Small intestine (tissue), 7 donors: ENCODE data around the gene IBTK. TPM values are rescaled to one million over a fixed set of nuclear protein-coding genes. Genes with fewer than 3 reads are reported as not detected.
"Not testable (repeated sequence)": the region's sequence is repeated elsewhere in the genome, so short reads cannot be mapped to it uniquely, and the experiment has no call there.

ENCODE experiments used
- DNase-seq, 2 donors: peaks; one replicate each; pipeline versions ENCODE4 v3.0.0 to v3.0.0-alpha.2; 2013
- FAIRE-seq: peaks from 2 replicates; lab custom pipeline; 2012; peaks lifted over from hg19 to GRCh38; lab: Jason Lieb, UNC
- H3K27ac ChIP-seq, 3 donors: one replicate each; pipeline ENCODE4 v1.5.1; 2013; ENCODE audit warnings: low read length in 2 of 3, mild to moderate bottlenecking in 2 of 3, control low read depth in 1 of 3, inconsistent platforms in 1 of 3, low read depth in 1 of 3, moderate library complexity in 1 of 3
- H3K27me3 ChIP-seq, 3 donors: one replicate each; pipeline ENCODE4 v1.6.1; 2013; ENCODE audit warnings: low read length in 3 of 3, inconsistent platforms in 1 of 3; ENCODE audit not compliant: control insufficient read depth in 3 of 3, insufficient read depth in 3 of 3
- H3K36me3 ChIP-seq, 3 donors: one replicate each; pipeline ENCODE4 v1.6.1; 2013; ENCODE audit warnings: low read length in 3 of 3, inconsistent platforms in 1 of 3, low read depth in 1 of 3, mild to moderate bottlenecking in 1 of 3, moderate library complexity in 1 of 3; ENCODE audit not compliant: control insufficient read depth in 3 of 3, insufficient read depth in 2 of 3
- H3K4me1 ChIP-seq, 3 donors: one replicate each; pipeline ENCODE4 v1.6.1; 2013; ENCODE audit warnings: low read length in 2 of 3, inconsistent platforms in 1 of 3, low read depth in 1 of 3, mild to moderate bottlenecking in 1 of 3, moderate library complexity in 1 of 3; ENCODE audit not compliant: control insufficient read depth in 3 of 3, insufficient read depth in 2 of 3
- H3K4me3 ChIP-seq, 3 donors: one replicate each; pipeline ENCODE4 v1.5.1; 2013; ENCODE audit warnings: low read length in 3 of 3, control low read depth in 1 of 3, inconsistent platforms in 1 of 3, low read depth in 1 of 3, mild to moderate bottlenecking in 1 of 3, moderate library complexity in 1 of 3
- H3K9me3 ChIP-seq, 2 donors: one replicate each; pipeline ENCODE4 v1.6.1; 2013; ENCODE audit warnings: low read depth in 1 of 2, low read length in 1 of 2; ENCODE audit not compliant: control insufficient read depth in 2 of 2, insufficient read depth in 1 of 2
- WGBS, 3 donors: extraction: QIAGEN DNeasy Blood & Tissue Kit; methylation state at CpG; one replicate each; pipeline ENCODE4 v1.1.7; 2013; 5-methylcytosine and 5-hydroxymethylcytosine counted together
- polyA plus RNA-seq, 4 donors: library from polyadenylated mRNA; stranded (reverse) in 3 of 4; unstranded in 1 of 4; fragments of 200-250 nt in 3 of 4; fragments of 120-200 nt in 1 of 4; gene quantifications; one replicate each; pipeline versions ENCODE4 v1.2.1 to v1.2.3, GENCODE V29; 2013
- donor health status: healthy with polysubstance abuse.
- donor health status: control.
- donor health status: control.
- donor health status: Bipolar disorder and iron deficiency.
- donor health status: healthy.

Gene IBTK
- polyA plus RNA-seq, 4 donors, result 19.1 to 40.7 (median 28.9) TPM

DNA sequence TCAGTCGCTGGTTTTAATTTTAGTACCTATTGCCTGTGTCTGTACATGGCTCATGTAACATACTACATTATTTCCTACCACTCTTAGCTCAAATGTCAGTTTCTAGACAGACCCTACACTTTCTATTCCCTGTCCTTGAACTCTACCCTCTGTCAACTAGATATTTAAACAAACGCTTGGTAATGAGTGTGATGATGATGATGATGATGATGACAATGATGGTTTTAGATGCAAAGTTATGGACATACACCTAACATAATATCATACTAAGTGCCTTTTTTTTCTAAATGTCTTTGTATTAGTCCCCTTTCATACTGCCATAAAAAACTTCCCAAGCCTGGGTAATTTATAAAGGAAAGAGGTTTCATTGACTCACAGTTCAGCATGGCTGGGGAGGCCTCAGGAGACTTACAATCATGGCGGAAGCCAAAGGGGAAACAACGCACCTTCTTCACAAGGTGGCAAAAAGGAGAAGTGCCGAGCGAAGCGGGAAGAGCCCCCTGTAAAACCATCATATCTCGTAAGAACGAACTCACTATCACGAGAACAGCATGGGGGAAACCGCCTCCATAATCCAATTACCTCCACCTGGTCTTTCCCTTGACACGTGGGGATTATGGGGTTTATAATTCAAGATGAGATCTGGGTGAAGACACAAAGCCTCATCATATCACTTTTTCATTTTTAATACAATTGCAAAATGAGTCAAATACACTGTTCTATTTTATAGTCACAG, 87.1 kb downstream of the IBTK start:
- 95 to 96% (median 95%) methylated on average over 12 of the region's 12 CpGs for WGBS, 3 donors
- no peak for FAIRE-seq

GRCh38 chr6:82152786-82153185, 94.8 kb downstream of the IBTK start:
- H3K27ac ChIP-seq, DNase-seq, H3K9me3 ChIP-seq, H3K4me3 ChIP-seq, H3K36me3 ChIP-seq, H3K27me3 ChIP-seq, H3K4me1 ChIP-seq, FAIRE-seq: not testable (repeated sequence)
- WGBS, 3 donors, result 82 to 92% (median 87%) methylated on average over 3 of the region's 3 CpGs

More for the DNA sequence above, 87.1 kb downstream of the IBTK start:
- no peak for DNase-seq
- H3K27ac ChIP-seq, result no peak overlapping the region
- H3K36me3 ChIP-seq, result no peaks in the 10 kb centered on the region
- no peak overlapping the region for H3K4me3 ChIP-seq
- H3K27me3 ChIP-seq, result no peaks in the 10 kb centered on the region
- H3K4me1 ChIP-seq, result no peaks in the 10 kb centered on the region
- H3K9me3 ChIP-seq, result no peaks in the 10 kb centered on the region

- not testable (repeated sequence) for H3K36me3 ChIP-seq, H3K27me3 ChIP-seq, FAIRE-seq
These were observed 96.4 kb downstream of the IBTK start for GRCh38 chr6:82151147-82151546.

DNA sequence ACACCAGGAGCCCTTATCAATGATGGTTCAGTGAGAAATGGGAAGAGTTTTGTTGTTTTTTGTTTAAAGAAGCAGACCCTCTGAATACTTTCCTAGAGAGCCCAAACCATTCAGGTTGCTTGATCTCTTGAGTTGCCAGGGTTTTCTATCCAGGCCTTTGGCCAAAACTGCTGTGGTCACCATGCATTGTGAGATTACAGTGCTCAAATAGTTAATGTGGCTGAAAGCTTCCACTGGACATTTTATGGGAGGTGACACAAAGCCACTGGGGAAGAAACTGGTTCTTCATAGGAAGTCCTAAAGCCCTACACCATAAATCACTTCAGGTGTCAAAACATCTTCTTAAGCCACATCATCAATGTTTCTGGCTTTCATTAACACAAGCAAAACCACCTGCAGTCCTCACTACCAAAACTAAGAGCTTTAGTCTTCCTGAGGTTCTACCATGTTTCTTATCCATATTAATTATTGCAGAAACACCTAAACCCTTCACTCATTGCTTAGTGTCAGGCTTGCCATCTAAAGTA, 101.6 kb downstream of the IBTK start:
- Histone ChIP-seq H3K9me3 (no peaks in the 10 kb centered on the region), H3K4me1 (peaks cover 0 to 11% (median 2%) of the 10 kb centered on the region in 3 donors), H3K27me3 (no peaks in the 10 kb centered on the region), H3K4me3 (no peak overlapping the region), H3K36me3 (no peaks in the 10 kb centered on the region), H3K27ac (no peak overlapping the region)
- FAIRE-seq (no peak), DNase-seq (no peak)

More at GRCh38 chr6:82151147-82151546, 96.4 kb downstream of the IBTK start:
- not testable (repeated sequence) for H3K4me1 ChIP-seq, H3K4me3 ChIP-seq, DNase-seq, H3K27ac ChIP-seq, H3K9me3 ChIP-seq
- WGBS, 3 donors, result 93 to 96% (median 94%) methylated on average over 9 to 10 of the region's 10 CpGs

DNA sequence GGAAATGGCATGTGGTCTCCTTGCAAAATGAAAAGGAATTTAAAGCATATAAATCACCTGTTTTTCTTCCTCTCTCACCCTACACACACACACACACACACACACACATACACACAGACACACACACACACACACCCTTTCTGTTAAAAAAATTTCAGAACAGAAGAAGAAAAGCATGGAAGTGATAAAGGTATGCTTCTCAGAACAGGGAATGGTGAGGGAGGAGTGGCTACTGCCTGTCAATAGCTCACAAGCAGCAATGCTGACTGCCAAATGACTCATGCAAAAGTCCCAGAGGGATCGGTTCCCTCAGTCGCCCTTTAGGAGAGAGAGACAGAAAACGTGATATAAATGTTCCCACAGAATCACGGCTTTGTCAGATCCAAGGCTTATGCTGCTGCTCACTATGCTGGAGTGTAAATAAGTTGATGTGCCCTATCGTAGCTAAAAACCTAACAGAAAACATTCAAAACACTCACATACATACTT, 102.6 kb downstream of the IBTK start:
- Histone ChIP-seq H3K4me3 (no peak overlapping the region), H3K27ac (peak overlapping the region in 1 of 3 donors; percentile 79), H3K27me3 (no peaks in the 10 kb centered on the region), H3K4me1 (peaks cover 0 to 11% (median 2%) of the 10 kb centered on the region in 3 donors), H3K9me3 (no peaks in the 10 kb centered on the region), H3K36me3 (no peaks in the 10 kb centered on the region)
- DNase-seq (peak; percentile 52 to 62), FAIRE-seq (no peak)
- 21 to 37% (median 23%) methylated on average over 5 of the region's 5 CpGs for WGBS, 3 donors

DNA sequence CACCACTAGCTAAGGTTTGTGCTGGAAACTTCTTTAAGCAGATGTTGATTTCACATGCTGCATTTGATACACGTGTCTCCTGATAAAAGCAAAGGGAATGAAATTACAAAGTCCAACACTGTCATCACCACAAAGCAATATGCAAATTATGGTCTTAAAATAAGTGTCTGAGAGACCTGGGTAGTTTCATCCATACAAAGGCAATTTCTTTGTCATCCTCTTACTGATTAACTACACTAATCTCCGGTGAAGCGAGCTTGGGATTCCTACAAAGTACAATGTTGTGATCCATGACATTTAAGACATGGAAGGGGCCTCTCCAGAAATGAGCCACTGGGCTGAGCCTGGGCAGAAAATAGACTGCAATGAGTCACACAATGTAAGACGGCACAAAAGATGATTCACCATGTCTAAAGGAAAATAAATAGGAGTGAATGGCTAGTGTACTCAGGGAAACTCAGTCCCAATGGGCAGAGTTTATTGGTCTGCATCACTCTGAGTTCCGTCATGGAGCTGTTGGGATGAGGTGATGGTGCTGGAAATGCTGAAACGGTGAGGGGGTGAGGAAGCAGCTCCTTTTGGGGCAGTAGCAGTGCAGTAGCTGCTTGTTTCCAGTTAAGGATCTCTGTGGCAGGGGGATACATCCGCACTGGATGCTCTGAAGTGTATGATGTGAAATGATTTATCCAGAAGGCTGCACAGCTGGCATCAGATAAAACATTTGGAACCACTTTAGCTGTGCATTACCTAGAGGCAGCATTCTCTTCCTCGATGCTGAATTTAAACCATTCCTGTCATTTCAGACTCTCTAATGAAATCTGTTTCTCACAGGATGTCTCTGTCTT, 103.3 kb downstream of the IBTK start:
- WGBS, 3 donors, result 32 to 43% (median 42%) methylated on average over 8 of the region's 8 CpGs
- FAIRE-seq, result no peak
- peak overlapping the region; percentile 27 to 79 (median 41) for H3K27ac ChIP-seq

GRCh38 chr6:82143041-82143481, 104.5 kb downstream of the IBTK start:
- 93 to 95% (median 94%) methylated on average over 10 of the region's 10 CpGs for WGBS, 3 donors
- FAIRE-seq (no peak), DNase-seq (no peak)
- no peaks in the 10 kb centered on the region for H3K9me3 ChIP-seq
- H3K27me3 ChIP-seq, result no peaks in the 10 kb centered on the region
- H3K36me3 ChIP-seq, result no peaks in the 10 kb centered on the region
- no peak overlapping the region for H3K4me3 ChIP-seq
- H3K27ac ChIP-seq, result no peak overlapping the region
- H3K4me1 ChIP-seq, result peaks cover 0 to 11% (median 2%) of the 10 kb centered on the region in 3 donors

More for the DNA sequence above, 103.3 kb downstream of the IBTK start:
- DNase-seq, result peak; percentile 51 to 76
- no peaks in the 10 kb centered on the region for H3K27me3 ChIP-seq
- peaks cover 0 to 11% (median 2%) of the 10 kb centered on the region in 3 donors for H3K4me1 ChIP-seq
- H3K9me3 ChIP-seq, result no peaks in the 10 kb centered on the region
- H3K36me3 ChIP-seq, result no peaks in the 10 kb centered on the region
- H3K4me3 ChIP-seq, result no peak overlapping the region

GRCh38 chr6:82142524-82142923, 105.0 kb downstream of the IBTK start:
- H3K4me3 ChIP-seq, result no peak overlapping the region
- DNase-seq (no peak), FAIRE-seq (no peak)
- no peak overlapping the region for H3K27ac ChIP-seq
- peaks cover 0 to 11% (median 2%) of the 10 kb centered on the region in 3 donors for H3K4me1 ChIP-seq
- no peaks in the 10 kb centered on the region for H3K27me3 ChIP-seq
- no peaks in the 10 kb centered on the region for H3K36me3 ChIP-seq
- H3K9me3 ChIP-seq, result no peaks in the 10 kb centered on the region
- WGBS, 3 donors, result 85 to 98% (median 94%) methylated on average over 4 of the region's 4 CpGs
